COLO829 (cell line): Measurements from ENCODE around the gene TTC17.
"Not testable (repeated sequence)": the region's sequence is repeated elsewhere in the genome, so short reads cannot be mapped to it uniquely, and the experiment has no call there.

Experiments
- DNase-seq: peaks from one replicate; pipeline ENCODE4 v3.0.0; 2012; ENCODE audit warnings: low spot score

The TTC17 gene

GRCh38 chr11:43358801-43359421 lies at the start of gene TTC17:
Gene TTC17, plus strand, starts transcription at chr11:43358920. Its CDS starts 35 bp downstream, at chr11:43358955.
- peak; percentile 89 for DNase-seq

- peak; percentile 75 for DNase-seq
Observed at GRCh38 chr11:43311791-43312607, 46.7 kb upstream of the TTC17 start, which contains the start of gene API5. Gene API5, plus strand, starts transcription at chr11:43311996. Its CDS starts 132 bp downstream, at chr11:43312128.

- DNase-seq = no peak
Observed at GRCh38 chr11:43315966-43316365, 42.8 kb upstream of the TTC17 start.

GRCh38 chr11:43316451-43316850 lies 42.3 kb upstream of the TTC17 start:
- no peak for DNase-seq

- peak; percentile 34 for DNase-seq
Observed at GRCh38 chr11:43327987-43328386, 30.7 kb upstream of the TTC17 start.

- DNase-seq = no peak
Observed at GRCh38 chr11:43328482-43328881, 30.2 kb upstream of the TTC17 start.

- DNase-seq = no peak
Observed at GRCh38 chr11:43341159-43341558, 17.6 kb upstream of the TTC17 start.

- DNase-seq = not testable (repeated sequence)
Observed at GRCh38 chr11:43351426-43351825, 7.3 kb upstream of the TTC17 start.

GRCh38 chr11:43354311-43354710 lies 4.4 kb upstream of the TTC17 start:
- no peak for DNase-seq

GRCh38 chr11:43356336-43356735 lies 2.4 kb upstream of the TTC17 start:
- no peak for DNase-seq

GRCh38 chr11:43358279-43358800 lies 380 bp upstream of the TTC17 start:
- no peak for DNase-seq

- DNase-seq = no peak
Observed at GRCh38 chr11:43359422-43359818, 700 bp downstream of the TTC17 start.

GRCh38 chr11:43360361-43361032 lies 1.8 kb downstream of the TTC17 start:
- no peak for DNase-seq

GRCh38 chr11:43366677-43367076 lies 8.0 kb downstream of the TTC17 start:
- DNase-seq = no peak

GRCh38 chr11:43367382-43368178 lies 8.9 kb downstream of the TTC17 start:
- no peak for DNase-seq

- DNase-seq = no peak
Observed at GRCh38 chr11:43376065-43376464, 17.3 kb downstream of the TTC17 start.

- no peak for DNase-seq
Observed at GRCh38 chr11:43376594-43376993, 17.9 kb downstream of the TTC17 start.

GRCh38 chr11:43377389-43377788 lies 18.7 kb downstream of the TTC17 start:
- no peak for DNase-seq

- DNase-seq = no peak
Observed at GRCh38 chr11:43378897-43379296, 20.2 kb downstream of the TTC17 start.

- DNase-seq = no peak
Observed at GRCh38 chr11:43381802-43382201, 23.1 kb downstream of the TTC17 start.

- no peak for DNase-seq
Observed at GRCh38 chr11:43382614-43383013, 23.9 kb downstream of the TTC17 start.

GRCh38 chr11:43384393-43384792 lies 25.7 kb downstream of the TTC17 start:
- DNase-seq = no peak
